ENCODE results near the gene PTPN3. TPM values are rescaled to one million over a fixed set of nuclear protein-coding genes. Genes with fewer than 3 reads are reported as not detected.
"Not testable (repeated sequence)": the region's sequence is repeated elsewhere in the genome, so short reads cannot be mapped to it uniquely, and the experiment has no call there.

The PTPN3 gene, protein sequence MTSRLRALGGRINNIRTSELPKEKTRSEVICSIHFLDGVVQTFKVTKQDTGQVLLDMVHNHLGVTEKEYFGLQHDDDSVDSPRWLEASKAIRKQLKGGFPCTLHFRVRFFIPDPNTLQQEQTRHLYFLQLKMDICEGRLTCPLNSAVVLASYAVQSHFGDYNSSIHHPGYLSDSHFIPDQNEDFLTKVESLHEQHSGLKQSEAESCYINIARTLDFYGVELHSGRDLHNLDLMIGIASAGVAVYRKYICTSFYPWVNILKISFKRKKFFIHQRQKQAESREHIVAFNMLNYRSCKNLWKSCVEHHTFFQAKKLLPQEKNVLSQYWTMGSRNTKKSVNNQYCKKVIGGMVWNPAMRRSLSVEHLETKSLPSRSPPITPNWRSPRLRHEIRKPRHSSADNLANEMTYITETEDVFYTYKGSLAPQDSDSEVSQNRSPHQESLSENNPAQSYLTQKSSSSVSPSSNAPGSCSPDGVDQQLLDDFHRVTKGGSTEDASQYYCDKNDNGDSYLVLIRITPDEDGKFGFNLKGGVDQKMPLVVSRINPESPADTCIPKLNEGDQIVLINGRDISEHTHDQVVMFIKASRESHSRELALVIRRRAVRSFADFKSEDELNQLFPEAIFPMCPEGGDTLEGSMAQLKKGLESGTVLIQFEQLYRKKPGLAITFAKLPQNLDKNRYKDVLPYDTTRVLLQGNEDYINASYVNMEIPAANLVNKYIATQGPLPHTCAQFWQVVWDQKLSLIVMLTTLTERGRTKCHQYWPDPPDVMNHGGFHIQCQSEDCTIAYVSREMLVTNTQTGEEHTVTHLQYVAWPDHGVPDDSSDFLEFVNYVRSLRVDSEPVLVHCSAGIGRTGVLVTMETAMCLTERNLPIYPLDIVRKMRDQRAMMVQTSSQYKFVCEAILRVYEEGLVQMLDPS
- 1 to 10 TPM; 6.8 to 8.5 TPM for total RNA-seq
- long read RNA-seq, full-length matches to known transcripts, result 2 of 14 reads
- long read RNA-seq, partial matches to known transcripts, result 6 of 14 reads
- long read RNA-seq, other reads (novel, unspliced or antisense), result 6 of 14 reads

DNA sequence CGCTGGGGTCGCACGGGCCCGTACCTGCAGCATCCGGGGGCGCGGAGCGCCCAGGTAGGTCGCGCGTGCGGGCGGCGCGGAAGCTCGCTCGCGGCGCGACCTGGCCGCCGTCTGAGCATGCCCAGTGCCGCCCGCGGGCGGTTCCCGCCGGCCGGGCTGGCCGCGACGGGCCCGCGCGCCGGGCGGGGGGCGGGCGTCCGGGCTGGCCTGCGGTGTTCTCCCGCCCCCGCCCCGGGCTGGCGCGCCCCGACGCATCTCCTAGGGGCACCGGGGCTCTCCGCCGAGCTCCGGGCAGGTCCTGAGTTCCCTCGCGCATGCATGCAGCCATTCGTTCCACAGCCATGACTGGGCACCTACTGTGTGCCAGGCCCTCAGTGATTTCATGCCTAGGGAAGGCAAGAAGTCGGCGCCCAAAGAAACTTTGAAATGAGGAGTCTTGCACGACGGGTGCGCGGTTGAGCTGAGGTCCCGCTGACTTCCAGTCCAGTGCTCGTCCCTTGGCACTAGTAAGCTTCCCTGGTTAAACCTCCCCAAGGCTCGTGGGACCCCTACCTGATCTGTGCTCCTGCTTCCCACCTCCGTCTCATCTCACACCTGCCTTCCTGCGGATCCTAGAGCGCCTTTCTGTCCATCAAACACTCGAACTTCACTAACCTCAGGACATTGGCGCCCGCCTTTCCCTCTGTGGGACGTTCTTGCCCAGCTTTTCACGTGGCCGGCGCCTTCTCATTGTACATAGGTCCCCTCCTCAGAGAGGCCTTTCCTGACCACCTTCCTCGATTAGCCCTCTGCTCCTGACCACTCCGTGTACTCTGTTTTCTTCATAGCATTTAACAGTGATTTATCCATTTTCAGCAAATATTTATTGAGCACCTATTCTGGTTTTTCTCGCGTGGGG lies at the start of gene PTPN3:
Gene PTPN3 (minus strand): TSS at position 113 of the 898 bp plus-strand sequence. CDS start 34,873 bp downstream, outside the sequence.
- intact Hi-C loops (cut with DNase I), result no loop called here
- peak; percentile 39 for DNase-seq
- ATAC-seq, result peak; percentile 49 to 55

DNA sequence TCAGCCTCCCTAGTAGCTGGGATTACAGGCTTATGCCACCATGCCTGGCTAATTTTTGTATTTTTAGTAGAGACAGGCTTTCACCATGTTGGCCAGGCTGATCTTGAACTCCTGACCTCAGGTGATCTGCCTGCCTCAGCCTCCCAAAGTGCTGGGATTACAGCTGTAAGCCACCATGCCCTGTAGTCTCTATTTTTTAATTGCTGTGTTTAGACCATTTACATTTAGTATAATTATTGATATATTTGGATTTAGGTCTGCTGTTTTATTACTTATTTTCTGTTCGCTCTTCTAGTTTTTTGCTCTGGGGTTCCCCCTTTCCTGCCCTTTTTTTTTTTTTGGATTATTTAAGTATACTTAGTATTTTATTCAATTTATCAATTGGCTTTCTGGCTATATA lies 46.8 kb upstream of the PTPN3 start:
- ATAC-seq; intact Hi-C loops (cut with DNase I): not testable (repeated sequence)

DNA sequence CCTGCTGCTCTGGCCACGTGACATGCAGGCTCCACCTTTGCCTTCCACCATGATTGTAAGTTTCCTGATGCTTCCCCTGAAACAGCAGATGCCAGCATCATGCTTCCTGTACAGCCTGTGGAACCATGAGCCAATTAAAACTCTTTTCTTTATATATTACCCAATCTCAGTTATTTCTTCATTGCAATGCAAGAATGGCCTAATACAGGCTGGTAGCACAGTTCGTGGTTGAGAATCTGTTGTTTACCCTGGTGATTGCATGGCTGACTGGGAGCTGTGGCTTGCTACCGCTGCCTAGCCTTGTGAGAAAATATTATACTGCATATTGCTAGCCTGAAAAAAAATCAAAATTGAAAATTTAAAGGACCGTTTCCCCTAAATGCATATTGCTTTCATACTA lies 44.8 kb upstream of the PTPN3 start:
- intact Hi-C loops (cut with DNase I), result no loop called here
- no peak for DNase-seq
- ATAC-seq, result no peak

More for the DNA sequence above, 46.8 kb upstream of the PTPN3 start:
- DNase-seq, result not testable (repeated sequence)

DNA sequence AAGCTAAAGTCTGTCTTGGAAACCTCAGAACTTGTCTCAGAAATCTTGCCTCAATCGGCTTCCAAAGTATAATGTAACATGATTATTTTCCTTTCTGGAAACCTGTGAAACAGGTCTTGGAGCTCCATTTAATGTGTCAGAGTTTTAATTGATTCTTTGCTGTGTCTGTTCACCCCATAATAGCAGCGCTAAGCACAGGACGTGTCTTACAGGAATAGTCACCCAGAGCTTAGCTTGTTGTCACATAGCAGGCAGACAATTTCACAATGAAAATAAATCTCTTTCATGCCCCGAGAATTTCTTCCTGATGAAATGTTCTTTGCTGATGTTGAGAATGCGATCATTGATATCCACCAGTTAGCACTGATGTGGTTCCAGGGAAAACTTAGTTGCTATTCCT lies 40.2 kb upstream of the PTPN3 start:
- intact Hi-C loops (cut with DNase I), result no loop called here
- ATAC-seq, result no peak

DNA sequence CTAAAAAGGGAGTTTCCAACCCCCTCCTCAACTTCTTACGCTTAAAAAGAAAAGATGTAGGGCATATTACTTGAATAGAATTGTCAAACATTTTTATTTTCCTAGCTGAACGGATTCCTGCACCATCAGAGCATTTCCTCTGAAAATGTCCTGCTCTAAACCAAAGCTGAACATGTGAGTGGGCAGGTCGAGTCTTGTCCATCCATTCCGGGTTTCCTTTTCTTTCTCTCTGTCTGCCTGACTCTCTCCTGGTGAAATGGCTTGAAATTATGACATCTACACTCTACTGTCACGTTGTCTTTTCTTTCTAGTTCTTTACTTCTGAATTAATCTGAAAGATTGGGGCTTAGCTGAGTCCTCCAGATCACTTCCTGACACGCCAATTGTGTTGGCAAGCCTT lies 39.2 kb upstream of the PTPN3 start:
- ATAC-seq (no peak), DNase-seq (no peak)
- intact Hi-C loops (cut with DNase I), result no loop called here

More for the DNA sequence above, 40.2 kb upstream of the PTPN3 start:
- no peak for DNase-seq

DNA sequence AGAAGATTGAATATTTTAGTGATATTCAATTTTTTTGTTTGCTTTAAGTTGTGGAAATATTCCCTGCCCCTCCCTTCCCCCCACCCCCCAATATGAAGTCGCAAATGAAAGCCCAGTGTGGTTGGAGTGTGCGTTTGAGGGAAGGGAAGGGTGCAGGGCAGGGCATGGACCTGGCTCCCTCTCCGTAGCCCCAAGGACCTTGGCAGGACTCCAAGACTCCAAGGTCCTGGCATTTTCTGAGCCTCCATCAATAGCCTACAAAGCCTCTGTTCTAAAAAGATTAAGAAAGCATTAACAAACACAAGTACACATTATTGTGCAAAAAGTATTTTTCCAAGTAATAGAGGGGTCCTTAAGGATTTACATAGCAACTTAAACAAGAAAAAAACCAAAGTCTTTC lies 38.8 kb upstream of the PTPN3 start:
- ATAC-seq (no peak), DNase-seq (no peak)
- intact Hi-C loops (cut with DNase I), result no loop called here

DNA sequence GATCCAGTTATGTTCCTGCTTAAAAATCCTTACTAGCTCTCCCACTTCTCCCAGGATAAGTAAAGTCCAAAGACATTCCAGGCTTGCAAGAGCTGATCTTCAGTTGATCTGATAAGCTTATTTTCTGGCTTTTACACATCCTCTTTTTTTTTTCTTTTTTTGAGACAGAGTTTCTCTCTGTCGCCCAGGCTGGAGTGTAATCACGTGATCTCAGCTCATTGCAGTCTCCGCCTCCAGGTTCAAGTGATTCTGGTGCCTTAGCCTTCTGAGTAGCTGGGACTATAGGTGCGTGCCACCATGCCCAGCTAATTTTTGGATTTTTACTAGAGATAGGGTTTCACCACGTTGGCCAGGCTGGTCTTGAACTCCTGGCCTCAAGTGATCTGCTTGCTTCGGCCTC lies 37.3 kb upstream of the PTPN3 start:
- intact Hi-C loops (cut with DNase I), result no loop called here
- DNase-seq (no peak), ATAC-seq (no peak)

DNA sequence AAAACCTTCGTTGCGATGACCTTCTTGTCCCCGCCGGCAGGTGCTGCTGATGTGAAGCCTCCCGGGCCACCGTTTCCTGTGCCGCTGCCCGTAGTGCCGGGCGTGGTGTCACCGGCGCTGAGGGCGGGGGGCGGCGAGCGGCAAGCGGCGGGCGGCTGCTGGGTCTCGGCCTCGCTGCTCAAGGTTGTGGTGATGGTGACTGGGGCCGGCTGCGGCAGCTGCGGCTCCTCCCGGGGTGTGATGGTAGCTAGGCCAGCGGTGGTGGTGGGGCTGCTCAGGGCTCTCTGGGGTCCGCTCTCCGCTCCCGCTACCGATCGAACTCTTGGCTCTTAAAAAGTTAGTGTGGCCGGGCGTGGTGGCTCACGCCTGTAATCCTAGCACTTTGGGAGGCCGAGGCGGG lies 36.0 kb upstream of the PTPN3 start:
- ATAC-seq, result no peak
- intact Hi-C loops (cut with DNase I), result no loop called here
- no peak for DNase-seq

DNA sequence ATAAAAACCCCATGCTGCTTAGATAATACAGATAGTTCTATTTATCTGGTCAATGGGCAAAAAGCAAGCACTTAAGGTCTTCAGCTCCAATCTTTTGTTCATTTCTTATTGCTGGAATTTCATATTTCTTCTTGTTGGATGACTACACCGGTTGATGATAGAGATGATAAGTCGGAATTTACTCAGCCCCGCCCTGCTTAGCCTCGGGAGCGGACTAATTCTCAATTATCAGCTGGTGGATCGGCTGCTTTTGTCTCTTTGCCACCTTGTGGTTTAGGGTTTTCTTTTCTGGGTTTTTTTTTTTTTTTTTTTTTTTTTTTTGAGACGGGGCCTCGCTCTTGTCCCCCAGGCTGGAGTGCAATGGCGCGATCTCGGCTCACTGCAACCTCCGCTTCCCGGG lies 34.5 kb upstream of the PTPN3 start:
- DNase-seq; intact Hi-C loops (cut with DNase I): not testable (repeated sequence)

DNA sequence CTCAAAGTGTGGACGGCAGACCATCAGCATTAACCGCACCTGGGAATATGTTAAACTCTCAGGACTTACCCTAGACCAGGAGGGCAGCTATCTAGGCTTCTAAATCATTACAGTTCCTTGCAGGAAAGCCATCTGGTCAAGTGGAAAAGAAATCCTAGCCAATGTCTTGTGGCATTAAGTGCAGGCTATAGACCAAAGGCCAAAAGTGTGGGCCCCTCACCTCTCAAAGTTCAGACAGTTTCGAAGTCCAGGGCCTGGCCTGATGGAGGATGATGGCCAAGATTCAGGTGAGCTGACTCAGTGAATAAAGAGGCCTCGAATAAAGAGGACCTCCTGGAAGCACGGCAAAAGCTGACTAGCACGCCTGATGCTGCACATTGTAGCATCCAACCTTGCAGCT lies 24.0 kb upstream of the PTPN3 start:
- DNase-seq (no peak), ATAC-seq (no peak)
- intact Hi-C loops (cut with DNase I), result loop anchor here in 1 of 2 donors (5.0 kb wide), 1 partner anchor 80 kb away; no protein-coding TSS in a partner anchor

More for the DNA sequence above, 34.5 kb upstream of the PTPN3 start:
- not testable (repeated sequence) for ATAC-seq

DNA sequence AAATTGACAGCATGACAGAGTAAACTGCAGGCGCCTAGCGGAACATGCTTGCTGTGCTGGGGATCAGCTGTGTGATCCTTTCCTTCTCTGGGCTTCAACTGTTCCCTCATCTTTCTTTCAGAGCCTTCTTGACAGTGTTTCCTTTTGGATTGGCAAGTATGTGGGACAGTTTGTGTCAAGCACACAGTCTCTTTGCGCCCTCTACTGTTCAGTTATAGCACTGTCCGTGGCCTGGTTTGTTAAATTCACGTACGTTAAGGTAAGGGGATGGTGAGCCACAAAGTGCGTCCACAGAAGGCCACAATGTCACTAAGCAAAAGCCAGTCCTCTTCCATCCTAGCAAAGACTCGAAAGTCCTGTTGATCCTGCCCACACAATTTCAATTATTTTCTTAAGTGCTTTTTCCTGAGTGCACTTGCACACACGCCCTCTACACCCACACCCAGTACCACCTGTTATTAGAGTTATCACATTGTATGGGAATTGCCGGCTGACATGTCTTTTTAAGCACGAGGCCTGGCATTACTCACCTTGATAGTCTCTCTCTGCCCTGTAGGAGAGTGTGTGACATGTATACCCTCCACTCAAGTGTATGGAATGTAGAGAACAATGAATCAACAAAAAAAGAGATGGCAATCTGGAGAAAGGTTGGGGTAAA lies 22.5 kb upstream of the PTPN3 start:
- intact Hi-C loops (cut with DNase I), result loop anchor here in 1 of 2 donors (5.0 kb wide), 1 partner anchor 78 kb away; no protein-coding TSS in a partner anchor
- ATAC-seq, result peak; percentile 85 to 92

DNA sequence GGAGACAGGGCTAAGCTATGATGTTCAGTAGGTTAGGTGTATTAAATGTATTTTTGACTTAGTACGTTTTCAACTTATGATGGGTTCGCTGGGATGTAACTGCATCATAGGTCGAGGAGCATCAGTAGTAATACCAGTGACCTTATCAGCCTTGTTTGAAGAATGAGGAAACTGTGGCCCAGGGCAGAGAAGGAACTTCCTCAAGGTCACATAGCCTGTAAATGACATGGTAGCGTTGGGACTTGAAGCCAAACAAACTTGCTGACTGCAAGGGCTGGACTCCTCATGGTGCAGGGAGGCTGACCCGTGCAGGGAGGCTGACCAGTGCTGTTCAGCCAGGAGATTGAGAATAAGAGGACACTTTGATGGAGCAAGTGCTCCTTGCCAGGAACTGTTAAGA lies 21.3 kb upstream of the PTPN3 start:
- intact Hi-C loops (cut with DNase I), result loop anchor here in 1 of 2 donors (5.0 kb wide), 1 partner anchor 77 kb away; no protein-coding TSS in a partner anchor
- ATAC-seq (no peak), DNase-seq (no peak)

More for the DNA sequence above, 22.5 kb upstream of the PTPN3 start:
- DNase-seq, result peak; percentile 56

DNA sequence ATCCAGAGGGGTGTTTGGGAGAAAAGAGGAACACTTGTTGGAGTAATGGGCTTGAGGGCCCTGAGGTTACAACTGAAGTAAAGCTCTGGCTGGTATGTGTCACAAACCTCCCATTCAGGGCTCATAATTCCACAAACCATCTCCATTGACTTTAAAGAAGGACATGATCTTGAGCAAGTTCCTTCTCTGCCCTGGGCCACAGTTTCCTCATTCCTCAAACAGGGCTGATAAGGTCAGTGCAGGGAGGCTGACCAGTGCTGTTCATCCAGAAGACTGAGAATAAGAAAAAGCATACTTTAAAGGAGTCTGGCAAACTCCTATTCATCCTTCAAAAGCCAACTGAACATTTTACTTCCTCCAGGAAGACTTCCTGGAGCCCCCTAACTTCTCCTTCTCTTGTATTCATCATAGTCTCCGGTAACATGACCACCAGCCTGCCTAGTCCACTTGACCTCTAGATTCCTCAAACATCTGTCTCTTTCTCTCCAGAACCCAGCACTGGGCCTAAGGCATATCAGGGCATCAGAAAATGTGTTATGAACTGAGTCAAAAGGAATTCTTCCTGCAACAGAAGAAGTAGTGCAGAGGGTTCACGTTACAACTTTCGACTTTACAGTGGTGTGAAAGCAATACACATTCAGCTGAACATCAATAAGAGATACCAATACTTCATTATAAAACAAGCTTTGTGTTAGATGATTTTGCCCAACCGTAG lies 20.7 kb upstream of the PTPN3 start:
- intact Hi-C loops (cut with DNase I), result loop anchor here in 1 of 2 donors (5.0 kb wide), 1 partner anchor 76 kb away; no protein-coding TSS in a partner anchor
- no peak for ATAC-seq
- no peak for DNase-seq

DNA sequence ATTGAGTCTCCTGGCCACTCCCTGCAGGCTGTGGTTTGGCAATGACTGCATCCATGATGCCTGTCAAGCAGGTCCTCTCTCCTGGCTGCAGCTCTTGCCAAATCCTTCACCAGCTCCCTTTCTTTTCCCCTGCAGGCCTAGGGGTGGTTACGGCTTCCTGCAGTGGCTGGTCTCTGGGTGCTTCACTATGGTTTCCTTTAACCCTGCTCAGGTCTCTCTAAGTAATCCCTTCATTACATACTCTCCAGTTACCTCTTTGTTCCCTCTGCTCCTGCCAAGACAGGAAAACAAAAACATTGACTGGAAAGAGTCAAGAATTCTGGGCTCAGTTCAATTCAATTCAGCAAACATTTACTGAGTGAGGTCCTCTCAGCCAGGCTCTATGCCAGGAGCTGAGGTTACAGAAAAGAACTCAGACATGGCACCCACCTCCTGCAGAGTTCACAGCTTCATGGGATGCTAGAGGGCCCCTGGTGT lies 19.8 kb upstream of the PTPN3 start:
- intact Hi-C loops (cut with DNase I), result loop anchor here in 1 of 2 donors (5.0 kb wide), 1 partner anchor 76 kb away; no protein-coding TSS in a partner anchor
- DNase-seq (no peak), ATAC-seq (no peak)

DNA sequence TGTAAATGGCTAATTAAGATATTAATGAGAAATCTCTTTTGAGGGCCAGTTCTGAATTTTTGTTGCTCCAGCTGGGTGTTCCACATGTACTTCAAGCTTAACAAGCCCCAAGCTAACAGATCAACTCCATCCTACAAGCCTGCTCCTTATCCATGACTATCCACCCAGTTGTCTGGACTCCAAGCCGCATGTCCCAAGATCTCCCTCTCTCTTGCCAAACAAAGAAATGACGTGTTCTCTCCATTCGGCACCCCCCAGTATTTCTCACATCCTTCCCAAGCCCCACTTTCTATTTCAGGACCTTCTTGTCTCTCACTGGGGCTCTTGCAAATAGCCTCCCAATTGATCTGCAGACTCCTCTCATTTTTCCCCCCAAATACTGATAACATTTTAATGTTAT lies 15.8 kb upstream of the PTPN3 start:
- ATAC-seq (peak in 1 of 2 donors; percentile 23), DNase-seq (no peak)
- intact Hi-C loops (cut with DNase I), result no loop called here

DNA sequence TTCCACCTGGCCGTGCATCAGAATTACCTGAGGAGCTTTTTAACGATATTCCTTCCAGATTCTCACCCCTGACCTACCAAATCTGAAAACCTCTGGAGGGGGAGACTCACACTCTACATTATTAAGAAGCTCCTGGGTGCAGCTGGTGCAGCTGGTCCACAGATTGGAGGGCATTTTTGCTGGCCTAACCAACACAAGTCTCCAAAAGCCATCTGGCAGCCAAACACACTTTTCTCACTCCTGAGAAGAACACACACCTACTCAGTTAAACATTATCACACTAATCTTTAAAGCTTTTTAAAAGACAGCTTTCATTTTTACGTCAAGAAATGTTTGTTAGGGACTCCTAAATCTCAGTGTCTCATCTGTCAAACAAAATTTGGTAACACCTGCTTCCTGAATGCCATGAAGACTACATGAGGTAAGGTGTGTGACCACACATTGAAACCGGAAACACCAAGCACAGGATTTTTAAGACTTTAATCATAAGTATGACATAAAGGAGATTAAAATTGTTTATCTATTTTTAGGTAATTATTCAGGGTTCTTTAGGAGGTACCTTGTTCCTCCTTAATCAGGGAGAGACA lies 14.2 kb upstream of the PTPN3 start:
- DNase-seq (no peak), ATAC-seq (no peak)
- intact Hi-C loops (cut with DNase I), result no loop called here

DNA sequence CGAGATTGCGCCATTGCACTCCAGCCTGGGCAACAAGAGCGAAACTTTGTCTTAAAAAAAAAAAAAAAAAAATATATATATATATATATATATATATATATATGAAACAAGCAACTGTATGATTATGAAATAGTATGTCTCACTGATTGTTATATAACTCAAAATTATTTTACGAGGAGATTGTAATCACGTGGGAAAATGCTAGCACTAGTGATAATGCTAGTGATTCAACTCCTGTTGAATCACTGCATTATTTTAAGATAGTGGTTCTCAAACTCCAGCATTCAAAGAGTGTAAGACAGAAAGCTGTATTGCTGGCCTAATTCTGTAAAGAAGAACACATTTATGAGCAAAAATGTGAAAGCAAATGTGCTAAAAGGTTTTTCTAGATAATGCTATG lies 12.4 kb upstream of the PTPN3 start:
- intact Hi-C loops (cut with DNase I), result no loop called here
- no peak for DNase-seq
- no peak for ATAC-seq
